ENCODE results near the gene HOXA6.

The HOXA6 gene

GRCh38 chr7:27134392-27134791 is 13.2 kb downstream of the HOXA6 start:
- no peak for TF ChIP-seq CTCF (conservative IDR thresholded peaks at IDR 0.05; ENCODE audit: low read depth, low read length)
- no peak for DNase-seq (ENCODE audit: low read depth)
- no peak overlapping the region for H3K4me3 ChIP-seq (ENCODE audit: low read depth, low read length)

DNA sequence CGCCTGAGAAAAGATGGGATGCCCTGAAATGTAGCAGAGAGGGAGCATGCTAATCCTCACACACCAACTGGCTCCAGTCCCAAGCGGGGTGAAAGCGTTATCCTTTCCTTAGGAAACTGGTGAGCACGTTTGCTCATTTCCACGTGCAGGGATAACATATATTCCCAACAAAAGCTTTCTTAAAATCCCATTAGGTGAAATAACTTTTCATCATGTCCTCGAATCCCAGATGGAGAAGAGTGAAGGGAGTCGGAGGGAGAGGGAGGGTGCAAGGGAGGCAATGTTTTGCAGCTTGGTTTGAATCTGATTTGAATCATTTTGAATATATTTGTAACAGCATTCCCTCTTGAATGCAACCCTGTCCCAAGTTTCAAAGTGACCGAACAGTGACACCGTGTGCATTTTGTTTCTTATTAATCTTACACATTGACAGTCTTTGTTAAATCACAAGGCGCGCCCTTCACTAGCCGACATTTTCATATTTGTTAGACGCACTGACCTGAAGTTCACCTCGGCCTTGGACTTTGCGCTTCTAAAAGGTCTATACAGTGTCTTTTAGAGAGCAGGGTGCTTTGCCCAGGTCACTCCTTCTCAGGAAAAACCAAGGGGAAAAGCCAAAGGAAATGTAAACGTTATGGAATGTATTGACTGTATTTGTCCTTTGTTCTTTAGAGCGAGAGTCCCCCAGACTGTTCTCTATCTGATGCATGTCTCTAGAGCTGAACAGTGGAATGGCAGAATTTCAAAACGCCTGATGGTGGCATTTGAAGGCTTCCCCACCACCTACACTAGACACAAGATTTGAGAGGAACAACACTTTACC is 14.0 kb downstream of the HOXA6 start:
- H3K4me3 ChIP-seq (ENCODE audit: low read depth, low read length) = no peak overlapping the region
- DNase-seq (ENCODE audit: low read depth) = no peak
- TF ChIP-seq CTCF (conservative IDR thresholded peaks at IDR 0.05; ENCODE audit: low read depth, low read length) = no peak

- DNase-seq (ENCODE audit: low read depth) = no peak
- H3K4me3 ChIP-seq (ENCODE audit: low read depth, low read length) = no peak overlapping the region
- TF ChIP-seq CTCF (conservative IDR thresholded peaks at IDR 0.05; ENCODE audit: low read depth, low read length) = no peak
Observed at GRCh38 chr7:27132978-27133377, 14.6 kb downstream of the HOXA6 start.

DNA sequence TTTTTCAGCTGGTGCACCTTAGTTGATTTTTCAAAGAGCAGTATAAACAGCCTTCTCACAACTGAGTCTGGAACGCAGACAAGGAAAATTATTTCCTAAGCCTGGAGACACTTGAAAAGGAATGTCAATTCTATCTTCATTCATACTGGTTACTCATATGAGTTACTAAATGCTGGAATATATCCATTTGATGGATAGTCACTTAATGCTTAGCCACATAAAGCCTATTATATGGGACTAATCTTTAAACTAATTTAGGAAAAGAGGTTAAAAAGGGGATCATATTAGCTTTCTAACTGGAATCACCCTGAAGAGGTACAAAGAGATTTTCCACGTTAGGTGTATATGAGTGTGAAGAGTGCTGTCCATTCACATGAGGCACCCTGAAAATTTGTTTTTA is 15.4 kb downstream of the HOXA6 start:
- TF ChIP-seq CTCF (conservative IDR thresholded peaks at IDR 0.05; ENCODE audit: low read depth, low read length) = no peak
- DNase-seq (ENCODE audit: low read depth) = no peak
- H3K4me3 ChIP-seq (ENCODE audit: low read depth, low read length) = no peak overlapping the region

- TF ChIP-seq CTCF (conservative IDR thresholded peaks at IDR 0.05; ENCODE audit: low read depth, low read length) = no peak
- DNase-seq (ENCODE audit: low read depth) = no peak
- H3K4me3 ChIP-seq (ENCODE audit: low read depth, low read length) = no peak overlapping the region
Observed at GRCh38 chr7:27131390-27131819, 16.2 kb downstream of the HOXA6 start.

GRCh38 chr7:27130540-27131389 is 16.8 kb downstream of the HOXA6 start, which contains the start of gene HOXA4:
Gene HOXA4, minus strand, starts transcription at chr7:27130757. Its CDS starts 24 bp downstream, at chr7:27130733.
- TF ChIP-seq CTCF (conservative IDR thresholded peaks at IDR 0.05; ENCODE audit: low read depth, low read length) = no peak
- no peak for DNase-seq (ENCODE audit: low read depth)

More at GRCh38 chr7:27130540-27131389, 16.8 kb downstream of the HOXA6 start, which contains the start of gene HOXA4:
- peak within 1 kb of the TSS; percentile 20 for H3K4me3 ChIP-seq (ENCODE audit: low read depth, low read length)

All from choroid plexus epithelial cell (primary cell).